Liver (tissue), 9 donors: ENCODE data around the gene BPIFA3. TPM values are rescaled to one million over a fixed set of nuclear protein-coding genes. Genes with fewer than 3 reads are reported as not detected.

Experiments
- DNase-seq: peaks from one replicate; pipeline ENCODE4 v3.0.0-alpha.2; 2017; ENCODE audit warnings: low spot score
- H3K27ac ChIP-seq, 2 donors: one replicate each; pipeline ENCODE4 v1.7.0; 2013; ENCODE audit warnings: inconsistent platforms in 2 of 2, low read length in 2 of 2, control low read depth in 1 of 2, low read depth in 1 of 2, mild to moderate bottlenecking in 1 of 2
- H3K27me3 ChIP-seq, 4 donors: one replicate each; pipeline versions ENCODE4 v1.6.1 to v1.7.0; 2013; ENCODE audit warnings: low read length in 3 of 4, inconsistent platforms in 1 of 4, mild to moderate bottlenecking in 1 of 4, moderate library complexity in 1 of 4; ENCODE audit not compliant: control insufficient read depth in 4 of 4, insufficient read depth in 4 of 4
- H3K36me3 ChIP-seq, 4 donors: one replicate each; pipeline versions ENCODE4 v1.6.1 to v1.7.0; 2013; ENCODE audit warnings: low read length in 3 of 4, mild to moderate bottlenecking in 3 of 4, low read depth in 1 of 4, moderate library complexity in 1 of 4; ENCODE audit not compliant: control insufficient read depth in 4 of 4, insufficient read depth in 3 of 4
- H3K4me1 ChIP-seq, 4 donors: one replicate each; pipeline versions ENCODE4 v1.6.1 to v1.7.0; 2013; ENCODE audit warnings: low read length in 3 of 4, mild to moderate bottlenecking in 3 of 4, moderate library complexity in 1 of 4; ENCODE audit not compliant: control insufficient read depth in 4 of 4, insufficient read depth in 4 of 4
- H3K4me3 ChIP-seq, 3 donors: one replicate each; pipeline versions ENCODE4 v1.6.1 to v1.7.0; 2013; ENCODE audit warnings: low read length in 3 of 3, control low read depth in 1 of 3, low read depth in 1 of 3, mild to moderate bottlenecking in 1 of 3
- H3K9ac ChIP-seq, 2 donors: one replicate each; pipeline ENCODE4 v1.7.0; 2013; ENCODE audit warnings: low read length in 2 of 2, mild to moderate bottlenecking in 2 of 2, moderate library complexity in 2 of 2, control low read depth in 1 of 2, low read depth in 1 of 2
- H3K9me3 ChIP-seq, 4 donors: one replicate each; pipeline versions ENCODE4 v1.6.1 to v1.7.0; 2013; ENCODE audit warnings: low read length in 3 of 4; ENCODE audit not compliant: control insufficient read depth in 4 of 4
- EGR1 ChIP-seq, 2 donors: IDR thresholded peaks; 2 replicates each; pipeline ENCODE4 v1.6.1; 2016 to 2018; ENCODE audit warnings: antibody characterized with exemption in 2 of 2, low read depth in 2 of 2
- FOXA1 ChIP-seq: IDR thresholded peaks from 2 replicates; pipeline ENCODE4 v1.6.1; 2016; ENCODE audit warnings: antibody characterized with exemption
- FOXA2 ChIP-seq: IDR thresholded peaks from 2 replicates; pipeline ENCODE4 v1.6.1; 2016; ENCODE audit warnings: antibody characterized with exemption
- GABPA ChIP-seq, 2 donors: IDR thresholded peaks in 1 of 2; conservative IDR thresholded peaks in 1 of 2; 2 replicates each; pipeline ENCODE4 v1.6.1; 2016; ENCODE audit warnings: antibody characterized with exemption in 2 of 2, mild to moderate bottlenecking in 1 of 2, moderate library complexity in 1 of 2
- HNF4A ChIP-seq, 2 donors: conservative IDR thresholded peaks; 2 replicates each; pipeline ENCODE4 v1.6.1; 2016; ENCODE audit warnings: antibody characterized with exemption in 2 of 2, mild to moderate bottlenecking in 2 of 2
- HNF4G ChIP-seq: IDR thresholded peaks from 2 replicates; pipeline ENCODE4 v1.6.1; 2016; ENCODE audit warnings: antibody characterized with exemption
- JUND ChIP-seq, 2 donors: IDR thresholded peaks; 2 replicates each; pipeline ENCODE4 v1.6.1; 2016; ENCODE audit warnings: antibody characterized with exemption in 2 of 2
- NR2F2 ChIP-seq: IDR thresholded peaks from 2 replicates; pipeline ENCODE4 v1.6.1; 2016; ENCODE audit warnings: antibody characterized with exemption
- RAD21 ChIP-seq, 2 donors: IDR thresholded peaks; 2 replicates each; pipeline ENCODE4 v1.6.1; 2016; ENCODE audit warnings: antibody characterized with exemption in 2 of 2, mild to moderate bottlenecking in 2 of 2
- RXRA ChIP-seq, 2 donors: IDR thresholded peaks; 2 replicates each; pipeline ENCODE4 v1.6.1; 2017 to 2018; ENCODE audit warnings: antibody characterized with exemption in 2 of 2, mild to moderate bottlenecking in 1 of 2
- SP1 ChIP-seq: IDR thresholded peaks from 2 replicates; pipeline ENCODE4 v1.6.1; 2018; ENCODE audit warnings: antibody characterized with exemption, mild to moderate bottlenecking
- TAF1 ChIP-seq: conservative IDR thresholded peaks from 2 replicates; pipeline ENCODE4 v1.6.1; 2016; ENCODE audit warnings: antibody characterized with exemption, mild to moderate bottlenecking
- YY1 ChIP-seq: IDR thresholded peaks from 2 replicates; pipeline ENCODE4 v1.6.1; 2016; ENCODE audit warnings: antibody characterized with exemption, mild to moderate bottlenecking
- WGBS: extraction: QIAGEN DNeasy Blood & Tissue Kit; methylation state at CpG from one replicate; pipeline ENCODE4 v1.1.7; 2013; 5-methylcytosine and 5-hydroxymethylcytosine counted together
- polyA plus RNA-seq, 2 donors: library from polyadenylated mRNA; stranded (reverse) in 1 of 2; unstranded in 1 of 2; fragments of 200-250 nt in 1 of 2; fragments of >200 nt in 1 of 2; fragmentation: Nextera tagmentation in 1 of 2; extraction: Ambion mirVana in 1 of 2; gene quantifications; one replicate each; pipeline versions ENCODE4 v1.2.1 to v1.2.3, GENCODE V29; 2013 to 2015
- total RNA-seq, 2 donors: library from RNA; depleted of rRNA; stranded (reverse); fragments of >200 nt; gene quantifications; one replicate each; pipeline ENCODE4 v1.2.3, GENCODE V29; 2014
- TF ChIP-seq, protein P1 (sequence below): IDR thresholded peaks from 2 replicates; pipeline ENCODE4 v1.6.1; 2016; ENCODE audit warnings: antibody characterized with exemption, mild to moderate bottlenecking
- TF ChIP-seq, protein P2 (sequence below): IDR thresholded peaks from 2 replicates; pipeline ENCODE4 v1.6.1; 2016; ENCODE audit warnings: antibody characterized with exemption
- TF ChIP-seq, protein P3 (sequence below): IDR thresholded peaks from 2 replicates; pipeline ENCODE4 v1.6.1; 2016; ENCODE audit warnings: antibody characterized with exemption
- TF ChIP-seq, protein P4 (sequence below): fragments of 150-350 bp; IDR thresholded peaks from 2 replicates; pipeline ENCODE4 v1.5.1; 2017; ENCODE audit warnings: improper control_type of control experiment, low read depth, low read length; ENCODE audit not compliant: missing input control
- donor health status: healthy.
- donor health status: healthy.
- donor health status: healthy.
- donor health status: healthy.
- donor health status: healthy.

Gene BPIFA3
- total and polyA plus RNA-seq, 4 donors, result not detected

DNA sequence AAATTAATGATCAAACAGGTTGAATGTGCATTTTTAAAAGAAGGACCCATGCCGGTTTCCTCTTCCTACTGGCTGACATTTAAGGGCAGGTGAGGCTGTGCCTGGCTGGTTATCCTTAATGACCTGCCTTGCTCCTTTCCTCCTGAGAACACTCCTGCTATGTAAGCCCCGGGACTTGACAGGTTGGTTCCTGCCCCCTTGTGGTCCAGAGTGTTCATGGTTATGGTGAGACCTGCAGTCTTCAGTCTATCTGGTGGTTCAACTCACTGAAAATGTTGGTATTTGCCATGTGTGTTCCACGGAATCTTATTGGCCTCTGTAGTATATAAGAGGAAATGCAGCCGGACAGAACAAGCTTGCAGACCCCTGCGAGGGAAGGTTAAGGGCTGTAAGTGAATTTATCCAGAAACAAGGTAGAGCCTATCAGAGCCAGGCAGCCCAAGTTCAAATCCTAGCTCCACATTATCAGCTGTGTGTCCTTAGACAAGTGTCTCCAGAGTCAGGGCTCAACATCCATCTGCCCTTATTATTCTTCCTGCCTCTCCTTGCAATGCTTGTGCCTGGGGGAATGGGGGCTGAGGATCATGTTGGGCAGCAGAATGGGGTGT lies 5.2 kb upstream of the BPIFA3 start:
- Histone ChIP-seq H3K4me1 (no peaks in the 10 kb centered on the region), H3K27me3 (peaks cover 0 to 11% (median 0%) of the 10 kb centered on the region in 4 donors), H3K9me3 (no peaks in the 10 kb centered on the region), H3K9ac (no peak overlapping the region), H3K36me3 (no peaks in the 10 kb centered on the region), H3K27ac (no peak overlapping the region), H3K4me3 (no peak overlapping the region)
- WGBS, result 11% methylated on average over 5 of the region's 5 CpGs
- TF ChIP-seq HNF4G (no peak), RXRA (IDR thresholded peaks at IDR 0.05) (peak; percentile 26 to 57), TAF1 (no peak), YY1 (no peak), RAD21 (IDR thresholded peaks at IDR 0.05) (peak; percentile 93 to 95), HNF4A (conservative IDR thresholded peaks at IDR 0.05) (no peak), NR2F2 (no peak), SP1 (no peak), EGR1 (IDR thresholded peaks at IDR 0.05; ENCODE audit: low read depth in 2 of 2) (no peak), GABPA (IDR thresholded peaks at IDR 0.05 in 1 of 2, conservative IDR thresholded peaks at IDR 0.05 in 1 of 2) (no peak), FOXA1 (no peak), FOXA2 (no peak), JUND (IDR thresholded peaks at IDR 0.05) (no peak)
- TF ChIP-seq, protein P1, sequence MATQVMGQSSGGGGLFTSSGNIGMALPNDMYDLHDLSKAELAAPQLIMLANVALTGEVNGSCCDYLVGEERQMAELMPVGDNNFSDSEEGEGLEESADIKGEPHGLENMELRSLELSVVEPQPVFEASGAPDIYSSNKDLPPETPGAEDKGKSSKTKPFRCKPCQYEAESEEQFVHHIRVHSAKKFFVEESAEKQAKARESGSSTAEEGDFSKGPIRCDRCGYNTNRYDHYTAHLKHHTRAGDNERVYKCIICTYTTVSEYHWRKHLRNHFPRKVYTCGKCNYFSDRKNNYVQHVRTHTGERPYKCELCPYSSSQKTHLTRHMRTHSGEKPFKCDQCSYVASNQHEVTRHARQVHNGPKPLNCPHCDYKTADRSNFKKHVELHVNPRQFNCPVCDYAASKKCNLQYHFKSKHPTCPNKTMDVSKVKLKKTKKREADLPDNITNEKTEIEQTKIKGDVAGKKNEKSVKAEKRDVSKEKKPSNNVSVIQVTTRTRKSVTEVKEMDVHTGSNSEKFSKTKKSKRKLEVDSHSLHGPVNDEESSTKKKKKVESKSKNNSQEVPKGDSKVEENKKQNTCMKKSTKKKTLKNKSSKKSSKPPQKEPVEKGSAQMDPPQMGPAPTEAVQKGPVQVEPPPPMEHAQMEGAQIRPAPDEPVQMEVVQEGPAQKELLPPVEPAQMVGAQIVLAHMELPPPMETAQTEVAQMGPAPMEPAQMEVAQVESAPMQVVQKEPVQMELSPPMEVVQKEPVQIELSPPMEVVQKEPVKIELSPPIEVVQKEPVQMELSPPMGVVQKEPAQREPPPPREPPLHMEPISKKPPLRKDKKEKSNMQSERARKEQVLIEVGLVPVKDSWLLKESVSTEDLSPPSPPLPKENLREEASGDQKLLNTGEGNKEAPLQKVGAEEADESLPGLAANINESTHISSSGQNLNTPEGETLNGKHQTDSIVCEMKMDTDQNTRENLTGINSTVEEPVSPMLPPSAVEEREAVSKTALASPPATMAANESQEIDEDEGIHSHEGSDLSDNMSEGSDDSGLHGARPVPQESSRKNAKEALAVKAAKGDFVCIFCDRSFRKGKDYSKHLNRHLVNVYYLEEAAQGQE, result peak; percentile 91
- TF ChIP-seq, protein P2, sequence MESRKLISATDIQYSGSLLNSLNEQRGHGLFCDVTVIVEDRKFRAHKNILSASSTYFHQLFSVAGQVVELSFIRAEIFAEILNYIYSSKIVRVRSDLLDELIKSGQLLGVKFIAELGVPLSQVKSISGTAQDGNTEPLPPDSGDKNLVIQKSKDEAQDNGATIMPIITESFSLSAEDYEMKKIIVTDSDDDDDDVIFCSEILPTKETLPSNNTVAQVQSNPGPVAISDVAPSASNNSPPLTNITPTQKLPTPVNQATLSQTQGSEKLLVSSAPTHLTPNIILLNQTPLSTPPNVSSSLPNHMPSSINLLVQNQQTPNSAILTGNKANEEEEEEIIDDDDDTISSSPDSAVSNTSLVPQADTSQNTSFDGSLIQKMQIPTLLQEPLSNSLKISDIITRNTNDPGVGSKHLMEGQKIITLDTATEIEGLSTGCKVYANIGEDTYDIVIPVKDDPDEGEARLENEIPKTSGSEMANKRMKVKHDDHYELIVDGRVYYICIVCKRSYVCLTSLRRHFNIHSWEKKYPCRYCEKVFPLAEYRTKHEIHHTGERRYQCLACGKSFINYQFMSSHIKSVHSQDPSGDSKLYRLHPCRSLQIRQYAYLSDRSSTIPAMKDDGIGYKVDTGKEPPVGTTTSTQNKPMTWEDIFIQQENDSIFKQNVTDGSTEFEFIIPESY, result no peak
- TF ChIP-seq, protein P3, sequence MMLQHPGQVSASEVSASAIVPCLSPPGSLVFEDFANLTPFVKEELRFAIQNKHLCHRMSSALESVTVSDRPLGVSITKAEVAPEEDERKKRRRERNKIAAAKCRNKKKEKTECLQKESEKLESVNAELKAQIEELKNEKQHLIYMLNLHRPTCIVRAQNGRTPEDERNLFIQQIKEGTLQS, result no peak
- TF ChIP-seq, protein P4, sequence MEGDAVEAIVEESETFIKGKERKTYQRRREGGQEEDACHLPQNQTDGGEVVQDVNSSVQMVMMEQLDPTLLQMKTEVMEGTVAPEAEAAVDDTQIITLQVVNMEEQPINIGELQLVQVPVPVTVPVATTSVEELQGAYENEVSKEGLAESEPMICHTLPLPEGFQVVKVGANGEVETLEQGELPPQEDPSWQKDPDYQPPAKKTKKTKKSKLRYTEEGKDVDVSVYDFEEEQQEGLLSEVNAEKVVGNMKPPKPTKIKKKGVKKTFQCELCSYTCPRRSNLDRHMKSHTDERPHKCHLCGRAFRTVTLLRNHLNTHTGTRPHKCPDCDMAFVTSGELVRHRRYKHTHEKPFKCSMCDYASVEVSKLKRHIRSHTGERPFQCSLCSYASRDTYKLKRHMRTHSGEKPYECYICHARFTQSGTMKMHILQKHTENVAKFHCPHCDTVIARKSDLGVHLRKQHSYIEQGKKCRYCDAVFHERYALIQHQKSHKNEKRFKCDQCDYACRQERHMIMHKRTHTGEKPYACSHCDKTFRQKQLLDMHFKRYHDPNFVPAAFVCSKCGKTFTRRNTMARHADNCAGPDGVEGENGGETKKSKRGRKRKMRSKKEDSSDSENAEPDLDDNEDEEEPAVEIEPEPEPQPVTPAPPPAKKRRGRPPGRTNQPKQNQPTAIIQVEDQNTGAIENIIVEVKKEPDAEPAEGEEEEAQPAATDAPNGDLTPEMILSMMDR, result peak; percentile 68
- DNase-seq, result no peak
